Measurements from ENCODE around the gene HSH2D. TPM values are rescaled to one million over a fixed set of nuclear protein-coding genes. Genes with fewer than 3 reads are reported as not detected.

Gene HSH2D
- total RNA-seq, 1 donor from 2014 or later = 0.05 TPM

Other genes with a start within 250 kb of the HSH2D start
- 0.05 and 1.9 TPM in 2 replicates for gene CYP4F2, start 245.6 kb upstream of the HSH2D start, total RNA-seq
- 2.4 and 2.6 TPM in 2 replicates for gene CYP4F11, start 209.2 kb upstream of the HSH2D start, total RNA-seq
- gene OR10H4, start 194.7 kb upstream of the HSH2D start, total RNA-seq = not detected in 2 replicates
- gene TPM4, start 67.2 kb upstream of the HSH2D start, total RNA-seq = 607 and 845 TPM in 2 replicates
- gene RAB8A, start 31.8 kb upstream of the HSH2D start, total RNA-seq = 72.4 and 82.0 TPM in 2 replicates
- gene CIB3, start 29.8 kb downstream of the HSH2D start, total RNA-seq = not detected in 2 replicates
- gene FAM32A, start 41.7 kb downstream of the HSH2D start, total RNA-seq = 173 and 192 TPM in 2 replicates
- 53.7 and 144 TPM in 2 replicates for gene AP1M1, start 54.2 kb downstream of the HSH2D start, total RNA-seq
- gene KLF2, start 181.1 kb downstream of the HSH2D start, total RNA-seq = 0.17 and 0.45 TPM in 2 replicates